Measurements from ENCODE around the gene CHMP4A. TPM values are rescaled to one million over a fixed set of nuclear protein-coding genes. Genes with fewer than 3 reads are reported as not detected.

Gene CHMP4A
- total RNA-seq, 1 donor from 2014 or later = 32.4 TPM

GRCh38 chr14:24252289-24253124, 39.2 kb upstream of the CHMP4A start:
- DNase-seq = no peak
- no peak for TF ChIP-seq CTCF (IDR thresholded peaks at IDR 0.05; ENCODE audit: partially characterized antibody, unreplicated experiment)
- Mint-ChIP-seq H3K36me3 (ENCODE audit: unreplicated experiment) (no peaks in the 10 kb centered on the region), H3K27me3 (ENCODE audit: unreplicated experiment) (peaks cover 9% of the 10 kb centered on the region), H3K9me3 (ENCODE audit: unreplicated experiment) (peaks cover 4% of the 10 kb centered on the region), H3K4me1 (ENCODE audit: low read depth, unreplicated experiment) (peaks cover 9% of the 10 kb centered on the region), H3K4me3 (ENCODE audit: unreplicated experiment) (no peak overlapping the region), H3K27ac (ENCODE audit: unreplicated experiment) (no peak overlapping the region)

GRCh38 chr14:24251880-24252288, 38.6 kb upstream of the CHMP4A start:
- H3K4me1 Mint-ChIP-seq (ENCODE audit: low read depth, unreplicated experiment) = peaks cover 9% of the 10 kb centered on the region
- no peak overlapping the region for H3K27ac Mint-ChIP-seq (ENCODE audit: unreplicated experiment)
- no peaks in the 10 kb centered on the region for H3K36me3 Mint-ChIP-seq (ENCODE audit: unreplicated experiment)
- TF ChIP-seq CTCF (IDR thresholded peaks at IDR 0.05; ENCODE audit: partially characterized antibody, unreplicated experiment) = no peak
- no peak for DNase-seq
- peaks cover 4% of the 10 kb centered on the region for H3K9me3 Mint-ChIP-seq (ENCODE audit: unreplicated experiment)
- no peak overlapping the region for H3K4me3 Mint-ChIP-seq (ENCODE audit: unreplicated experiment)
- H3K27me3 Mint-ChIP-seq (ENCODE audit: unreplicated experiment) = peaks cover 9% of the 10 kb centered on the region

- Mint-ChIP-seq H3K4me1 (ENCODE audit: low read depth, unreplicated experiment) (peaks cover 9% of the 10 kb centered on the region), H3K9me3 (ENCODE audit: unreplicated experiment) (peaks cover 4% of the 10 kb centered on the region), H3K36me3 (ENCODE audit: unreplicated experiment) (no peaks in the 10 kb centered on the region), H3K27me3 (ENCODE audit: unreplicated experiment) (peaks cover 5% of the 10 kb centered on the region), H3K27ac (ENCODE audit: unreplicated experiment) (no peak overlapping the region), H3K4me3 (ENCODE audit: unreplicated experiment) (no peak overlapping the region)
- DNase-seq = no peak
- no peak for TF ChIP-seq CTCF (IDR thresholded peaks at IDR 0.05; ENCODE audit: partially characterized antibody, unreplicated experiment)
These were observed 37.1 kb upstream of the CHMP4A start for GRCh38 chr14:24250354-24250753.

GRCh38 chr14:24249230-24250021, 36.1 kb upstream of the CHMP4A start:
- Mint-ChIP-seq H3K4me3 (ENCODE audit: unreplicated experiment) (no peak overlapping the region), H3K36me3 (ENCODE audit: unreplicated experiment) (no peaks in the 10 kb centered on the region), H3K9me3 (ENCODE audit: unreplicated experiment) (peaks cover 4% of the 10 kb centered on the region), H3K4me1 (ENCODE audit: low read depth, unreplicated experiment) (peaks cover 9% of the 10 kb centered on the region), H3K27ac (ENCODE audit: unreplicated experiment) (no peak overlapping the region), H3K27me3 (ENCODE audit: unreplicated experiment) (peaks cover 5% of the 10 kb centered on the region)
- TF ChIP-seq CTCF (IDR thresholded peaks at IDR 0.05; ENCODE audit: partially characterized antibody, unreplicated experiment) = no peak
- no peak for DNase-seq

- Mint-ChIP-seq H3K27ac (ENCODE audit: unreplicated experiment) (no peak overlapping the region), H3K4me3 (ENCODE audit: unreplicated experiment) (no peak overlapping the region), H3K36me3 (ENCODE audit: unreplicated experiment) (no peaks in the 10 kb centered on the region), H3K9me3 (ENCODE audit: unreplicated experiment) (peaks cover 10% of the 10 kb centered on the region), H3K27me3 (ENCODE audit: unreplicated experiment) (peaks cover 10% of the 10 kb centered on the region), H3K4me1 (ENCODE audit: low read depth, unreplicated experiment) (peaks cover 13% of the 10 kb centered on the region)
- DNase-seq = no peak
- no peak for TF ChIP-seq CTCF (IDR thresholded peaks at IDR 0.05; ENCODE audit: partially characterized antibody, unreplicated experiment)
These were observed 34.1 kb upstream of the CHMP4A start for GRCh38 chr14:24247422-24247821.

All from glutamatergic neuron (in vitro differentiated cells).